ENCODE results near the gene BCL11B. TPM values are rescaled to one million over a fixed set of nuclear protein-coding genes. Genes with fewer than 3 reads are reported as not detected.

The BCL11B gene
- total and polyA plus RNA-seq, 4 donors, result 3.0 to 12.9 (median 11.0) TPM

DNA sequence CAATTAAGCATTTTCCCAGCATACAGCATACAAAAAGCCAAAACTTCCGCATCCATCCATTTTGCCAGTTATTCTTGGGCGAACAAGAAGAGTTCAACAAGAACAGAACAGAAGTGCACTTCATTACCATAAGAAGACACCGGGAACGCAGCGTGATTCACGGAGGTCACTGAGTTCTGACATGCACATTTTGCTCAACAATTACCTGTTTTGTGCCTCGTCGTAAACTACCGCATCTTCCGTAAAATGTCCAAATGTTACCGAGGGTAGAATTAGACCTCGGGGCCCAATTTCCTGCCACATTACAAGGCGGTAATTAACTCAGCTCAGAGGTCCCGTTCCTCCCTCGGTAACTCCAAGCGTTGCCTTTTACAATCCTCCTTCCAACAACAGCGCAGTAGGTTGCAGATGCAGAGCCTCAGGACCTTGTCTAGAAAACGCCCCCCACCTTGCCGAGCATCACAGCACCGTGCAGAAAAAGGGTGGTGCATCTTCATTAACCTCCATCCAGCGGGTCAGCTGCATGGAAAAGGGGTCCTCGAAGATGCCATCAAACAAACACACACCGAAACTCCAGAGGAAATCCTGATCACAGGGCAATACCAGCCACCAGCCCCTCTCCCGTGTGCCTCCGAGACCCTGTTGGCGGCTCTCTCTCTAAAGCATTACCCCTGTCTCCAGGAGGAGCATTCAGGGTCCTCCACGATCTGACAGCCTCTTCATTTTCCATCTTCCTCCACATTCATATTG, 125.2 kb downstream of the BCL11B start:
- DNase-seq (ENCODE audit: low read depth in 4 of 6, low spot score in 6 of 6), result peak in 1 of 6 donors; percentile 56
- 31% methylated on average over 26 of the region's 27 CpGs for WGBS (ENCODE audit: insufficient coverage)
- no peaks in the 10 kb centered on the region for H3K4me1 ChIP-seq (ENCODE audit: control insufficient read depth, insufficient read depth, low read length)
- no peak overlapping the region for H3K27ac ChIP-seq (ENCODE audit: low read depth, low read length)
- H3K36me3 ChIP-seq (ENCODE audit: control insufficient read depth, insufficient read depth, low read length), result no peaks in the 10 kb centered on the region
- no peaks in the 10 kb centered on the region for H3K9me3 ChIP-seq (ENCODE audit: control insufficient read depth, insufficient read depth, low read length)
- no peak overlapping the region for H3K4me3 ChIP-seq (ENCODE audit: low read depth, low read length)
- H3K27me3 ChIP-seq (ENCODE audit: control insufficient read depth, insufficient read depth, low read length), result peaks cover 8% of the 10 kb centered on the region

DNA sequence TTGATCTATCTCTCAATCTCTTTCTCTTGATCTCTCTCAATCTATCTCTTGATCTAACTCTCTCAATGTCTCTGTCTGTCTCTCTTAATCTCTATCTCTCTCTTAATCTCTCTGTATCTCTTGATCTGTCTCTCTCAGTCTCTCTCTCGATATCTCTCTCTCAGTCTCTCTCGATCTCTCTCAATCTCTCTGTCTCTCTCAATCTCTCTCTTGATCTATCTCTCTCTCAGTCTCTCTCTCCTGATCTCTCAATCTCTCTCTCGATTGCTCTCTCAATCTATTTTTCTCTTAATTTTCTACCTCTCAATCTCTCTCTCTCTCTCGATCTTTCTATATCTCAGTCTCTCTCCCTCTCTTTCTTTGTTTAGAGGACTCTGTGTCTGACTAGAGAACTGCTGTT, 126.7 kb downstream of the BCL11B start:
- H3K4me3 ChIP-seq (ENCODE audit: low read depth, low read length), result no peak overlapping the region
- H3K36me3 ChIP-seq (ENCODE audit: control insufficient read depth, insufficient read depth, low read length), result no peaks in the 10 kb centered on the region
- no peaks in the 10 kb centered on the region for H3K9me3 ChIP-seq (ENCODE audit: control insufficient read depth, insufficient read depth, low read length)
- H3K27ac ChIP-seq (ENCODE audit: low read depth, low read length), result no peak overlapping the region
- 84% methylated on average over 4 of the region's 4 CpGs for WGBS (ENCODE audit: insufficient coverage)
- no peaks in the 10 kb centered on the region for H3K4me1 ChIP-seq (ENCODE audit: control insufficient read depth, insufficient read depth, low read length)
- no peak for DNase-seq (ENCODE audit: low read depth in 4 of 6, low spot score in 6 of 6)
- peaks cover 8% of the 10 kb centered on the region for H3K27me3 ChIP-seq (ENCODE audit: control insufficient read depth, insufficient read depth, low read length)

GRCh38 chr14:99143793-99144192, 128.2 kb downstream of the BCL11B start:
- no peak overlapping the region for H3K4me3 ChIP-seq (ENCODE audit: low read depth, low read length)
- no peak for DNase-seq (ENCODE audit: low read depth in 4 of 6, low spot score in 6 of 6)
- 74% methylated on average over 4 of the region's 4 CpGs for WGBS (ENCODE audit: insufficient coverage)
- H3K9me3 ChIP-seq (ENCODE audit: control insufficient read depth, insufficient read depth, low read length), result no peaks in the 10 kb centered on the region
- no peaks in the 10 kb centered on the region for H3K4me1 ChIP-seq (ENCODE audit: control insufficient read depth, insufficient read depth, low read length)
- H3K27me3 ChIP-seq (ENCODE audit: control insufficient read depth, insufficient read depth, low read length), result peaks cover 8% of the 10 kb centered on the region
- H3K36me3 ChIP-seq (ENCODE audit: control insufficient read depth, insufficient read depth, low read length), result no peaks in the 10 kb centered on the region
- H3K27ac ChIP-seq (ENCODE audit: low read depth, low read length), result no peak overlapping the region

GRCh38 chr14:99143126-99143525, 128.9 kb downstream of the BCL11B start:
- Histone ChIP-seq H3K4me3 (ENCODE audit: low read depth, low read length) (no peak overlapping the region), H3K27ac (ENCODE audit: low read depth, low read length) (no peak overlapping the region), H3K9me3 (ENCODE audit: control insufficient read depth, insufficient read depth, low read length) (no peaks in the 10 kb centered on the region), H3K27me3 (ENCODE audit: control insufficient read depth, insufficient read depth, low read length) (peaks cover 8% of the 10 kb centered on the region), H3K36me3 (ENCODE audit: control insufficient read depth, insufficient read depth, low read length) (no peaks in the 10 kb centered on the region), H3K4me1 (ENCODE audit: control insufficient read depth, insufficient read depth, low read length) (no peaks in the 10 kb centered on the region)
- 61% methylated on average over 2 of the region's 2 CpGs for WGBS (ENCODE audit: insufficient coverage)
- no peak for DNase-seq (ENCODE audit: low read depth in 4 of 6, low spot score in 6 of 6)

DNA sequence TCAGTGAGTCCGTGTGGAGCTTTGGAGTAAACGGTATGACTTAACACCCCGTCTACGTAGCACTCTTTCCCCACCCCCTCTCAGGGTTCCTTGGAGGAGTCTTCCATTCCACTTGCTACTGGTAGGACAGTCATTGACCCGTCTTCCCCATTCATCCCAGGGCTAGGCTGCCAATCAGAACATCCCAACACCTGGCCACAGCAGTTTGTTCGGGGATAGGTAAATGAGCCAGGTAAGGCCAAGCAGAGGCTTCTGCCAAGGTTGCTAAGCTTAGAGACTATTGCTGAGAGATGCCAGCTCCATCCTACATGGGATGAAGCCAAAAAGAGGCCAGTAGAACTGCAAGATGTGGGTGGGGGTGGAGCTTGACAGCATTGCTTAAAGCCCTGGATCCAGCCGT, 130.8 kb downstream of the BCL11B start:
- WGBS (ENCODE audit: insufficient coverage), result 92% methylated on average over 6 of the region's 7 CpGs
- Histone ChIP-seq H3K27me3 (ENCODE audit: control insufficient read depth, insufficient read depth, low read length) (no peaks in the 10 kb centered on the region), H3K9me3 (ENCODE audit: control insufficient read depth, insufficient read depth, low read length) (no peaks in the 10 kb centered on the region), H3K4me3 (ENCODE audit: low read depth, low read length) (no peak overlapping the region), H3K4me1 (ENCODE audit: control insufficient read depth, insufficient read depth, low read length) (no peaks in the 10 kb centered on the region), H3K27ac (ENCODE audit: low read depth, low read length) (no peak overlapping the region), H3K36me3 (ENCODE audit: control insufficient read depth, insufficient read depth, low read length) (no peaks in the 10 kb centered on the region)
- no peak for DNase-seq (ENCODE audit: low read depth in 4 of 6, low spot score in 6 of 6)

- Histone ChIP-seq H3K36me3 (ENCODE audit: control insufficient read depth, insufficient read depth, low read length) (no peaks in the 10 kb centered on the region), H3K4me3 (ENCODE audit: low read depth, low read length) (no peak overlapping the region), H3K9me3 (ENCODE audit: control insufficient read depth, insufficient read depth, low read length) (no peaks in the 10 kb centered on the region), H3K27me3 (ENCODE audit: control insufficient read depth, insufficient read depth, low read length) (no peaks in the 10 kb centered on the region), H3K27ac (ENCODE audit: low read depth, low read length) (no peak overlapping the region), H3K4me1 (ENCODE audit: control insufficient read depth, insufficient read depth, low read length) (no peaks in the 10 kb centered on the region)
- DNase-seq (ENCODE audit: low read depth in 4 of 6, low spot score in 6 of 6), result no peak
- 97% methylated on average over 15 of the region's 16 CpGs for WGBS (ENCODE audit: insufficient coverage)
These were observed 132.8 kb downstream of the BCL11B start for GRCh38 chr14:99138999-99139865.

DNA sequence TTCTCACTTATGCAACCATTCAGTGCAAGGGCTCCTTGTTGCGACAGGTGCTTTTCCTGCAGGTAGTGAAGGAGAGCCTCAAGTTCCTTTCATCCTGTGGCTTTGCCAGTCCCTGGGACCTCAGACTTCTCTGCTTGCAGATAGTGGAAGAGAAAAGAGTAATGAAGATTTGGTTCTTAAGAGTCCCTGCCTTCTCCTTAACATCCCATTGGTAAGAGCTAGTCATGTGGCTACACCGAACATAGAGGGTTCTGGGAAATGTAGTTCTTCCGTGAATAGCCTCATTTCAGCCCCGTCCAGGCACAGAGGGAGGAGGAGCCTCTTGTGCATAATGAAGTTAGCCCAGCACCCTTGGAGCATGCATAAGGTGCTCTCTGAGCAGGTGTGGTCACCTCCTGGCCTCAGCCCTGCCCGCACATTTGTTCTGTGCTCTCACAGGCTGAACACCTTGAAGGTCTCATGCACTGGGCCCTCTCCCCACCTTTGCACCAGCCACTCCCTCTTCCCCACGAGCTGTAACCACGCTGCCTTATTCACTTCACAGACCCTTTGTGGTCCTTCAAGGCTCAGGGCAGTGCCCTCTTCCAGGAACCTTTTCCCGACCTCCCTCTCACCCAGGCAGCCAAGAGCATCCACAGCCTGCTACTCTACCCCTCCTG, 134.0 kb downstream of the BCL11B start:
- no peak for DNase-seq (ENCODE audit: low read depth in 4 of 6, low spot score in 6 of 6)
- no peaks in the 10 kb centered on the region for H3K36me3 ChIP-seq (ENCODE audit: control insufficient read depth, insufficient read depth, low read length)
- H3K4me3 ChIP-seq (ENCODE audit: low read depth, low read length), result no peak overlapping the region
- H3K27me3 ChIP-seq (ENCODE audit: control insufficient read depth, insufficient read depth, low read length), result no peaks in the 10 kb centered on the region
- no peaks in the 10 kb centered on the region for H3K4me1 ChIP-seq (ENCODE audit: control insufficient read depth, insufficient read depth, low read length)
- 85% methylated on average over 8 of the region's 8 CpGs for WGBS (ENCODE audit: insufficient coverage)
- H3K27ac ChIP-seq (ENCODE audit: low read depth, low read length), result no peak overlapping the region
- no peaks in the 10 kb centered on the region for H3K9me3 ChIP-seq (ENCODE audit: control insufficient read depth, insufficient read depth, low read length)

DNA sequence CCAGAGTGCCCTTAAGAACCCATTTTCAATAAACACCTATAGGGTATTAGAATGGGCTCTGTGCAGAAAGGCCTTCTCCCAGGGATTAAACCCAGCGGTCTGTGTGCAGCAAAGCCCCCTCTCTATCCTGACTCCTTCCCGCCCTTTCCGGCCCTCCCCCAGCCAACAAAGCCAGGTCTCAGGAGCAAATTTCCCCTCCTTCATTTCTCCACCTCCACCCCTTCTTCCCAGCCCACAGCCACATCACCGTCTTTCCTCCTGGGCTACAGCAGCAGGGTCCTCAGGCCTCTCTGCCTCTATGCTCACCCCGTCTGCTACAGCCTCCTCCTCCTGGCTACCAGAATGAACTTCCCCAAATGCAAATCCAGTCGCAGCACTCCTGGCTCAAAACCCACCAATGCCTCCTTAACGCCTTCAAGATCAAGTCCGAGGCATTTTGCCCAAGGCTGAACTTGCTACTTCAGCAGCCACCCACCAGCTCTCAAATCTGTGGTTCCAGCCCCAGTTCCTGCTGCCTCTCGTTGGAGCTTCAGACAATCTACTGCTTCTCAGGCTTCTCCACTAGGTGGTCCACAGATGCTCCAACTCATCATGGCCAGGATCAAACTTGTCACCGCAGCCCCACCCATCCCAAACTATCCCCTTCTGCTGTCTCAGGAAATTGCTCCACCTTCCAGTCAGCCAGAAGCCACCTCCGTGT, 134.8 kb downstream of the BCL11B start:
- 74% methylated on average over 11 of the region's 11 CpGs for WGBS (ENCODE audit: insufficient coverage)
- no peaks in the 10 kb centered on the region for H3K9me3 ChIP-seq (ENCODE audit: control insufficient read depth, insufficient read depth, low read length)

GRCh38 chr14:99136401-99136800, 135.6 kb downstream of the BCL11B start:
- no peak for DNase-seq (ENCODE audit: low read depth in 4 of 6, low spot score in 6 of 6)
- no peaks in the 10 kb centered on the region for H3K27me3 ChIP-seq (ENCODE audit: control insufficient read depth, insufficient read depth, low read length)
- H3K4me3 ChIP-seq (ENCODE audit: low read depth, low read length), result no peak overlapping the region
- H3K27ac ChIP-seq (ENCODE audit: low read depth, low read length), result no peak overlapping the region
- H3K36me3 ChIP-seq (ENCODE audit: control insufficient read depth, insufficient read depth, low read length), result no peaks in the 10 kb centered on the region
- 92% methylated on average over 2 of the region's 7 CpGs for WGBS (ENCODE audit: insufficient coverage)
- no peaks in the 10 kb centered on the region for H3K9me3 ChIP-seq (ENCODE audit: control insufficient read depth, insufficient read depth, low read length)
- no peaks in the 10 kb centered on the region for H3K4me1 ChIP-seq (ENCODE audit: control insufficient read depth, insufficient read depth, low read length)

More for the DNA sequence above, 134.8 kb downstream of the BCL11B start:
- Histone ChIP-seq H3K27me3 (ENCODE audit: control insufficient read depth, insufficient read depth, low read length) (no peaks in the 10 kb centered on the region), H3K36me3 (ENCODE audit: control insufficient read depth, insufficient read depth, low read length) (no peaks in the 10 kb centered on the region), H3K4me1 (ENCODE audit: control insufficient read depth, insufficient read depth, low read length) (no peaks in the 10 kb centered on the region), H3K4me3 (ENCODE audit: low read depth, low read length) (no peak overlapping the region), H3K27ac (ENCODE audit: low read depth, low read length) (no peak overlapping the region)
- no peak for DNase-seq (ENCODE audit: low read depth in 4 of 6, low spot score in 6 of 6)
